Type B pancreatic cell (in vitro differentiated cells): ENCODE data around the gene SHISA5. TPM values are rescaled to one million over a fixed set of nuclear protein-coding genes. Genes with fewer than 3 reads are reported as not detected.

ENCODE experiments used
- DNase-seq: peaks from one replicate; pipeline ENCODE4 v3.0.0; 2021; ENCODE audit warnings: mixed read lengths; ENCODE audit not compliant: unreplicated experiment; ENCODE audit errors: extremely low spot score
- H3K27ac Mint-ChIP-seq: 2 replicates; pipeline ENCODE4 v1.8.0; 2021; ENCODE audit warnings: mild to moderate bottlenecking, mixed read lengths
- H3K27me3 Mint-ChIP-seq: 2 replicates; pipeline ENCODE4 v1.8.0; 2021; ENCODE audit warnings: mixed read lengths
- H3K36me3 Mint-ChIP-seq: 2 replicates; pipeline ENCODE4 v1.8.0; 2021; ENCODE audit warnings: mixed read lengths
- H3K4me1 Mint-ChIP-seq: one replicate; pipeline ENCODE4 v1.8.0; 2021; ENCODE audit warnings: mixed read lengths; ENCODE audit not compliant: unreplicated experiment
- H3K4me3 Mint-ChIP-seq: 2 replicates; pipeline ENCODE4 v1.8.0; 2021; ENCODE audit warnings: mild to moderate bottlenecking, mixed read lengths
- H3K9me3 Mint-ChIP-seq: 2 replicates; pipeline ENCODE4 v1.8.0; 2021; ENCODE audit warnings: mixed read lengths
- total RNA-seq: library from RNA; stranded (reverse); gene quantifications from 2 replicates; pipeline ENCODE4 v1.2.1, GENCODE V29; 2021; ENCODE audit warnings: low replicate concordance
- TF ChIP-seq, protein P1 (sequence below): fragments of 200-600 bp; sonication (generic); conservative IDR thresholded peaks from 2 replicates; pipeline ENCODE4 v1.5.0; 2021; ENCODE audit warnings: antibody characterized with exemption, mild to moderate bottlenecking

Gene SHISA5
- total RNA-seq, 1 donor from 2014 or later, result 162 TPM

- DNase-seq, result no peak
- no peaks in the 10 kb centered on the region for H3K9me3 Mint-ChIP-seq
- TF ChIP-seq, protein P1, sequence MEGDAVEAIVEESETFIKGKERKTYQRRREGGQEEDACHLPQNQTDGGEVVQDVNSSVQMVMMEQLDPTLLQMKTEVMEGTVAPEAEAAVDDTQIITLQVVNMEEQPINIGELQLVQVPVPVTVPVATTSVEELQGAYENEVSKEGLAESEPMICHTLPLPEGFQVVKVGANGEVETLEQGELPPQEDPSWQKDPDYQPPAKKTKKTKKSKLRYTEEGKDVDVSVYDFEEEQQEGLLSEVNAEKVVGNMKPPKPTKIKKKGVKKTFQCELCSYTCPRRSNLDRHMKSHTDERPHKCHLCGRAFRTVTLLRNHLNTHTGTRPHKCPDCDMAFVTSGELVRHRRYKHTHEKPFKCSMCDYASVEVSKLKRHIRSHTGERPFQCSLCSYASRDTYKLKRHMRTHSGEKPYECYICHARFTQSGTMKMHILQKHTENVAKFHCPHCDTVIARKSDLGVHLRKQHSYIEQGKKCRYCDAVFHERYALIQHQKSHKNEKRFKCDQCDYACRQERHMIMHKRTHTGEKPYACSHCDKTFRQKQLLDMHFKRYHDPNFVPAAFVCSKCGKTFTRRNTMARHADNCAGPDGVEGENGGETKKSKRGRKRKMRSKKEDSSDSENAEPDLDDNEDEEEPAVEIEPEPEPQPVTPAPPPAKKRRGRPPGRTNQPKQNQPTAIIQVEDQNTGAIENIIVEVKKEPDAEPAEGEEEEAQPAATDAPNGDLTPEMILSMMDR, result no peak
- peaks cover 25% of the 10 kb centered on the region for H3K4me1 Mint-ChIP-seq
- peak overlapping the region; percentile 21 for H3K4me3 Mint-ChIP-seq
- H3K27ac Mint-ChIP-seq, result peak overlapping the region; percentile 100
- no peaks in the 10 kb centered on the region for H3K27me3 Mint-ChIP-seq
- peaks cover 8% of the 10 kb centered on the region for H3K36me3 Mint-ChIP-seq
Observed at GRCh38 chr3:48468329-48468731, 35.6 kb downstream of the SHISA5 start.

DNA sequence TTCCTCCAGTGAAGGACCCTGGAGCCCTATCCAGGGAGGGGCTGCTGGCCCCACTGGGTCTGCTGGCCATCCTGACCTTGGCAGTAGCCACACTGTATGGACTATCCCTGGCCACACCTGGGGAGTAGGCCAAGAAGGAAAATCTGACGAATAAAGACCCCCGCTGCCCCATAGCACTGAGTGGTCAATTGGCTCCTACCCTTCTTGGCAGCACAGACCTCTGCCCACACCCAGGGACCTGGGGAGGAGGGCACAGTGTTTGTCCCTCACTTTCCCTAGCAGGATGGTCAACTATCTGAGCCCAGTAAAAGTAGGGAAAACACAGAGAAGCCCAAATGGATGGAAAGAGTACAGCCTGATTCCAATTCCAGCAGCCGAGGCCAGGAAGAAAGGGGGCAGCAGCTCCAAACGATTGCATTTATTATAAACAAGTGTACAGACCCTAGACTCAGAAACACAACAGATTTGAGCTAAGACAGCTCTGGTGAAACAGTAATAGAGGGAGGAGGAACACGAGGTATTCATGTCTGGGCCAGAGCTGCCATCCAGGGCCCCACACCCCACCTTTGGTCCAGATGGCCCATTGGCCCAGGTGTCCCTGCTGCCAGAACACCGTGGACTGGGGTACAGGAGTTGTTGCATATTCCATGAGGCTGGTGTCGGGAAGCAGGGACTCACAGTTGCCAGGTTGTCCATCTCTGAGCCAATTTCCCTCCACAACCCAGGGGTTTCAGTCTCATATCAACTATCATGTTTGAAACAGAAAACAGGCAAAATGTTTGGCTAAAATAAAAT is 36.3 kb downstream of the SHISA5 start:
- no peaks in the 10 kb centered on the region for H3K9me3 Mint-ChIP-seq

GRCh38 chr3:48467110-48467454 is 36.9 kb downstream of the SHISA5 start:
- peaks cover 5% of the 10 kb centered on the region for H3K36me3 Mint-ChIP-seq
- no peaks in the 10 kb centered on the region for H3K9me3 Mint-ChIP-seq
- TF ChIP-seq, protein P1, result no peak
- H3K27ac Mint-ChIP-seq, result peak overlapping the region; percentile 100
- peak overlapping the region; percentile 58 for H3K4me3 Mint-ChIP-seq
- H3K27me3 Mint-ChIP-seq, result no peaks in the 10 kb centered on the region
- no peak for DNase-seq
- H3K4me1 Mint-ChIP-seq, result peaks cover 18% of the 10 kb centered on the region

More for the DNA sequence above, 36.3 kb downstream of the SHISA5 start:
- Mint-ChIP-seq H3K27ac (peak overlapping the region; percentile 100), H3K27me3 (no peaks in the 10 kb centered on the region), H3K4me1 (peaks cover 19% of the 10 kb centered on the region), H3K36me3 (peaks cover 5% of the 10 kb centered on the region), H3K4me3 (peak overlapping the region; percentile 21)
- TF ChIP-seq, protein P1, result no peak
- no peak for DNase-seq

- TF ChIP-seq, protein P1, result no peak
- Mint-ChIP-seq H3K36me3 (peaks cover 5% of the 10 kb centered on the region), H3K4me3 (peak overlapping the region; percentile 83), H3K4me1 (peaks cover 18% of the 10 kb centered on the region), H3K27me3 (no peaks in the 10 kb centered on the region), H3K9me3 (no peaks in the 10 kb centered on the region), H3K27ac (peak overlapping the region; percentile 100)
- no peak for DNase-seq
Observed at GRCh38 chr3:48466386-48467109, 37.4 kb downstream of the SHISA5 start.

DNA sequence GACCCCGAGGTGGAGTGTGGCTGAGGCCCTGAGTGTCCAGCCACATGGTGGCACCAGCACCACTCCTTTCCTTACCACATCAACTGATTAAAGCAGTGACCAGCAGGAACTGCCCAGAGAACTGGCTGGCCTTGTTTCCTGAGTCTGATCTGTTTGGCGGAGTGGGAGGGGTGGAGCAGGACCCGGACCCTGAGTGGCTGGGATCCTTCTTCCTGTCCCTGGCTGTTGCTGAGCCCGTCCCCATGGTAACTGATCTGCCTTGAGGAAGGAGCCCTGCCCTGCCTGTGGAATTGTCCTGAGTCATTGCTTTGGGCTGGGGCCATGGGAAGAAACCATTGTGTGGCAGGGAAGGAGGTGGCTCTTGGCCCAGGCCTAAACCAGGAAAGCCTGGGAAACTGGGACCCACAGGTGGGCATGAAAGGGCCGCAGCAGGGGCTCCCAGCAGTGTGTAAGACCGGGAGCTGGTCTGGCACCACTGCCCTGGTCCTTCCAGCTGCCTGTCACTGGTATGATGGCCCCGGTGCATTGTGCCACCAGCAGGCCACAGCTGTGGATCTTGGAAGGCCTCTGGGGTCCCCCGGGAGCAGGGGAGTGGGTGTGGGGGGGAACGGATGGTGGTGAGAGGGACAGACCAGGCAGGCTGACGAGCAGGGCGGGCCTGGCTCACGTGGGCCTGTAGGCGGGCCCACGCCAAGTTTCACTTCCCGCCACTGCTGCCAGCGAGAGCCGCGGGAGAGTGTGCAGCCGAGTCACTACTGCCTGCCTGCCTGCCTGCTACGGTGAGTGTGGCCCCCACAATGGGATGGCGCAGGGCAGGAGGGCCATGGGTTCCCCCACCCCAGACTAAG is 38.2 kb downstream of the SHISA5 start:
- Mint-ChIP-seq H3K36me3 (peaks cover 5% of the 10 kb centered on the region), H3K9me3 (no peaks in the 10 kb centered on the region), H3K27ac (peak overlapping the region; percentile 100), H3K4me3 (peak overlapping the region; percentile 83), H3K4me1 (peaks cover 18% of the 10 kb centered on the region), H3K27me3 (no peaks in the 10 kb centered on the region)
- TF ChIP-seq, protein P1, result peak; percentile 79
- peak; percentile 89 for DNase-seq
